OCI-LY3 (cell line): ENCODE results near the gene PARD3.

Experiments used
- CTCF ChIP-seq: fragments of 200-600, 300-600 bp; sonication (generic); IDR thresholded peaks from 2 replicates; pipeline ENCODE4 v1.5.1; 2014; ENCODE audit warnings: antibody characterized with exemption, low read length, low read depth
- EZH2phosphoT487 ChIP-seq: fragments of 200-600 bp; shearing (Covaris generic); IDR thresholded peaks from 2 replicates; pipeline ENCODE4 v1.6.1; 2018; ENCODE audit warnings: antibody characterized with exemption, mixed run types, low read depth

GRCh38 chr10:34462993-34463392 lies 352.1 kb downstream of the PARD3 start:
- no peak for TF ChIP-seq CTCF
- no peak for TF ChIP-seq EZH2phosphoT487
